ENCODE results near the gene GLP1R.

DNA sequence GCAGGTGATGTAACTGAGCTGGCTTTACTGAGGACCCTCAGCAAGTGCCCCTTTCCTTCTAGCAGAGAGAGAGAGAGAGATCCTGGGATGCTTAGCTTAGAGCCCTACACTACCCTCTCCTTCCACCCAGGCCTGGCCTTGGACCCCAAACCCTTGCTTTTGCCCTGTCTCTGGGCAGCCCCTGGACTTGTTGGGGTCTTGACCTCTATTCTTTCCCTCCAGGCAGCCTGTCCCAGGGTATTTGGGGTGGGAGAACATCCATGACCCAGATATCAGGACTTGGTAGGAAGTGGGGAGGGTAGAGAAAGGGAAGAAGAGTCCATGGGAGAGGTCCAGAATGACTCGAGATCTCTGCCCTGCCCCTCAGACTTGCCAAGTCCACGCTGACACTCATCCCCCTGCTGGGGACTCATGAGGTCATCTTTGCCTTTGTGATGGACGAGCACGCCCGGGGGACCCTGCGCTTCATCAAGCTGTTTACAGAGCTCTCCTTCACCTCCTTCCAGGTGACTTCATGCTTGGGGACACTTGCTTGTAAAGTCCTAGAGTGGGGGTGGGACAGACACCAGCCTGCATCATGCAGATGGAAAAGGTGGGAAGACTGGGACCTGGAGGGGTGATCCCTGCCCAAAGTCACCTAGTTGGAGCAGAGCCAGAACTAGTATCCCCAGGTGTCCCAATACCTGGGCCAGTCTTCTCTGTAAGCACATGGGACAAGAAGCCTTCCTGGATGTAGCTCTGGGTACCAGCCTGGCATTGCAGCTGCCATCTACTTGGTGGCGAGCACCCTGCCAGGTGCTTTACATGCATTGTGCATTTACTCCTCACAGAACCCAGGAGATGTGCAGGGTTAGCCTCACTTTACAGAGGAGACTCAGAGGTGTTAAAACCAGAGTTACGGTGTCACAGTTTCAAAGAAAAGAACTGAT, 30.9 kb downstream of the GLP1R start:
- TF ChIP-seq, protein P1, sequence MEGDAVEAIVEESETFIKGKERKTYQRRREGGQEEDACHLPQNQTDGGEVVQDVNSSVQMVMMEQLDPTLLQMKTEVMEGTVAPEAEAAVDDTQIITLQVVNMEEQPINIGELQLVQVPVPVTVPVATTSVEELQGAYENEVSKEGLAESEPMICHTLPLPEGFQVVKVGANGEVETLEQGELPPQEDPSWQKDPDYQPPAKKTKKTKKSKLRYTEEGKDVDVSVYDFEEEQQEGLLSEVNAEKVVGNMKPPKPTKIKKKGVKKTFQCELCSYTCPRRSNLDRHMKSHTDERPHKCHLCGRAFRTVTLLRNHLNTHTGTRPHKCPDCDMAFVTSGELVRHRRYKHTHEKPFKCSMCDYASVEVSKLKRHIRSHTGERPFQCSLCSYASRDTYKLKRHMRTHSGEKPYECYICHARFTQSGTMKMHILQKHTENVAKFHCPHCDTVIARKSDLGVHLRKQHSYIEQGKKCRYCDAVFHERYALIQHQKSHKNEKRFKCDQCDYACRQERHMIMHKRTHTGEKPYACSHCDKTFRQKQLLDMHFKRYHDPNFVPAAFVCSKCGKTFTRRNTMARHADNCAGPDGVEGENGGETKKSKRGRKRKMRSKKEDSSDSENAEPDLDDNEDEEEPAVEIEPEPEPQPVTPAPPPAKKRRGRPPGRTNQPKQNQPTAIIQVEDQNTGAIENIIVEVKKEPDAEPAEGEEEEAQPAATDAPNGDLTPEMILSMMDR (IDR thresholded peaks at IDR 0.05): no peak
- TF ChIP-seq POLR2A (IDR thresholded peaks at IDR 0.05): no peak
